ENCODE measurements around the gene MED20.

- TF ChIP-seq GATA3 (IDR thresholded peaks at IDR 0.05; ENCODE audit: low read depth, low read length) (no peak), GATA2 (IDR thresholded peaks at IDR 0.05; ENCODE audit: low read depth, low read length) (no peak)
Observed at GRCh38 chr6:41909727-41910126, 11.2 kb downstream of the MED20 start.

All from SH-SY5Y (cell line).